Fibroblast of villous mesenchyme (primary cell): ENCODE results near the gene LY86. TPM values are rescaled to one million over a fixed set of nuclear protein-coding genes. Genes with fewer than 3 reads are reported as not detected.

Experiments
- DNase-seq: peaks from one replicate; pipeline ENCODE4 v3.0.0-alpha.2; 2010; ENCODE audit warnings: low read depth
- H3K4me3 ChIP-seq: 2 replicates; pipeline ENCODE4 v1.5.1; 2011; ENCODE audit warnings: low read depth, mild to moderate bottlenecking, low read length
- CTCF ChIP-seq: IDR thresholded peaks from 2 replicates; pipeline ENCODE4 v1.5.1; 2012; ENCODE audit warnings: low read depth, mild to moderate bottlenecking, low read length; ENCODE audit not compliant: insufficient read depth
- total RNA-seq: library from RNA; depleted of rRNA; stranded (reverse); fragments of >200 nt; gene quantifications from 2 replicates; pipeline ENCODE4 v1.2.3, GENCODE V29; 2012

The LY86 gene
- total RNA-seq, result not detected in 2 replicates

DNA sequence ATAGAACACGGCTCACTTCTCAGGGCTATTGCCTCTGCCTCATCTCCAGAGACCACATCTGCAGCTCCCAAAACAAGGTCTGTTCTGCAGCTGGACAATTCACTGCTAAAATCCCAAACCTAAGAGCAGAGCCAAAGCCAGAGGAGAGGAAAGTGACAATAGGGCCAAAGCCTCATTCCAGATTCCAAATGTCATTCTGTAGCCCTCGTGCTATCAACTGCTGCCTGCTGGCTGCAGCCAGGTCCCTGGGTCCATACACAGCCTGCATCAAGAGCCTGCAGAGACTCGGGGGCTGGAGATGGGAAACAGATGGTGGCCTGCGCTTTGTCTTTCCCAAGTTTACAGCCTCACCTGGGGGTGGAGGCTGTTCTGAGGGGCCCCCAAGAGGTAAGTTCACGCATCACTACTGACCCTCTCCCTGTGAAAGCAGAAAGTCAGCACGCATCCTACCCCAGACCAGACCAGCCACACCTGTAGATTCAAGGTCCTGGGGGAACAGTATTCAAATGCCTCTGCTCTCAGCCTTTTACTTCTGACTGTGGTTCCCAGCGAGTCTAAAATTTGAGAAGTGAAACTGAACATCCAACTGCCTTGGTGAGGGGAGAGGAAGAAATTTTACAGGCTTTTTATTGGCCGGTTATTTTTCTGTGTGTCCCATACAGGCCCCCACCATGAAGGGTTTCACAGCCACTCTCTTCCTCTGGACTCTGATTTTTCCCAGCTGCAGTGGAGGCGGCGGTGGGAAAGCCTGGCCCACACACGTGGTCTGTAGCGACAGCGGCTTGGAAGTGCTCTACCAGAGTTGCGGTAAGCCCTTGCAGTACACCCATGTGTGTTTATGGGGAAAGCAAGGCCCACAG lies at the start of gene LY86:
LY86 (plus strand) TSS at position 657 of the 860 bp plus-strand sequence; CDS start at position 672, 15 bp downstream.
- no peak for DNase-seq
- H3K4me3 ChIP-seq, result no peak within 1 kb of the TSS
- no peak for TF ChIP-seq CTCF

DNA sequence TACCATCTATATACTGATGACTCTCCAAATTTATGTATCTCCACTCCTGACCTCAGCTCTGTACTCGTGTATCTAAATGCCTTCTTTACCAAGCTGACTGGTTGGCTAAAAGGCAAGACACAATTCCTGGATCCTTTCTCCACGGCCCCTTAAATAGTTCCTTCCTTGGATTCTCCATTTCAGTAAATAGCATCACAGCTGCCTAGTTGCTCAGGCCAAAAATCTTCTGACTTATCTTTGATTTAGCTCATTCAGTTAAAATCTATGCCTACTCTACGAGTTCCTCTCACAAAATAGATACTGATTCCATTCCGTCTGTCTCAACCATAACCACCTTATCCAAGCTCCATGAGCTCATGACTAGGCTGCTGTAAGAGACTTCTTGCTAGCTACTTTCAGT lies 49.5 kb upstream of the LY86 start:
- no peak overlapping the region for H3K4me3 ChIP-seq
- no peak for DNase-seq
- no peak for TF ChIP-seq CTCF

DNA sequence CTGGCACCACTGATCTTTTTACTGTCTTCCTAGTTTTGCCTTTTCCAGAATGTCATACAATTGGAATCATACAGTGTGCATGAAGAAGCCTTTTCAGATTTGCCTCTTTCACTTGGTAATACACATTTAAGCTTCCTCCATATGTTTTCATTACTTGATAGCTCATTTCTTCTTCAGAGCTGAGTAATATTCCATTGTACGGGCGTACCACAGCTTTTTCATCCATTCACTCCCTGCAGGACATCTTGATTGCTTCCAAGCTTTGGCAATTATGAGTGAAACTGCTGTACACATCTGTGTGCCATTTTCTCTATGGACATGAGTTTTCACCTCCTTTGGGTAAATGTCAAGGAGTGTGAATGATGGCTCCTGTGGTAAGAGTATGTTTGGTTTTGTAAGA lies 46.2 kb upstream of the LY86 start:
- no peak overlapping the region for H3K4me3 ChIP-seq
- no peak for TF ChIP-seq CTCF
- DNase-seq, result no peak

GRCh38 chr6:6543181-6543879 lies 45.2 kb upstream of the LY86 start:
- TF ChIP-seq CTCF, result no peak
- no peak for DNase-seq
- no peak overlapping the region for H3K4me3 ChIP-seq

GRCh38 chr6:6545616-6546317 lies 42.8 kb upstream of the LY86 start:
- TF ChIP-seq CTCF, result no peak
- no peak overlapping the region for H3K4me3 ChIP-seq
- no peak for DNase-seq

DNA sequence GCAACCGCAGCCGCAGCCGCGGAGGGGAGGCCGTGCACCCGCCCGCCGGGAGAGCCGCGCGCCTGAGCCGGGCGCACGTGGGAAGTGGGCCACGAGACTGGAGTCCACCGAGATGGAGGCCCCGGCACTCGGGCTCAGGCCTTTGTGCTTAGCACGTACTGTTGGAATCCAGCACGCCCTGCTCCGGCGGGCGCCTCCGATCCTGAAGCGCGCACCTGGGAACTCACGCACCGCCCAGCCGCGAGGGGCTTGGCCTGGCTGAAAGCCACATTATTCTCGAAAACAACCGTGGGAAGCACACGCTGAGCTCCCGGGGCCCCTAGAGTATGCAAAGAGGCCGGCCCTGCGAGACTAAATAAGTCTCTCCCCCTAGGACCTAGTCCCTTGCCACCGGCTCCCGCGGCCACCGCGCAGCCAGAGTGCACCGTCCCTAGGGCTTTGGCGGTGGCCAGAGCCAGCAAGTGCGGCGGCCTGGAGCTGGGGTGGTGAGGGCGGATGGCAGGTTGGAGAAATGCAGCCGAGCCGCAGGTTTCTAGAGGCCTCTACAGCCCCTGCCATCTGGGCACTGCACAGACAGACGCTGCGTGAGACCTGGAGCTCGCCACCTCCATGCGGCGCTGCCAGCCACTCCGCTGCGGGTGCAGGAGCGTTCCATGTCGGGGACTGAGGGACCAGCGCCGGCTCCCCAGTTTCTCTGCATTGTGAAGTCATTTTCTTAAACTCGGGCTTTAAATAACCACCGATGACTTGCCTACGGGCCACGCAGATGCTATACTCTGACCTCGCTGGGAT lies 42.0 kb upstream of the LY86 start:
- peak; percentile 11 for DNase-seq
- no peak for TF ChIP-seq CTCF
- peak overlapping the region; percentile 38 for H3K4me3 ChIP-seq
